Ectodermal cell (in vitro differentiated cells): Measurements from ENCODE around the gene CEP135.
"Not testable (repeated sequence)": the region's sequence is repeated elsewhere in the genome, so short reads cannot be mapped to it uniquely, and the experiment has no call there.

Source experiments
- H3K27ac ChIP-seq: 2 replicates; pipeline ENCODE4 v1.7.0; 2013; ENCODE audit warnings: mild to moderate bottlenecking, low read depth, low read length; ENCODE audit not compliant: insufficient read depth, poor library complexity, severe bottlenecking
- H3K27me3 ChIP-seq: 2 replicates; pipeline ENCODE4 v1.7.0; 2013; ENCODE audit warnings: mild to moderate bottlenecking, low read length; ENCODE audit not compliant: insufficient read depth, control insufficient read depth, poor library complexity, severe bottlenecking
- H3K36me3 ChIP-seq: one replicate; pipeline ENCODE4 v1.7.0; 2013; ENCODE audit warnings: low read length; ENCODE audit not compliant: control insufficient read depth, insufficient read depth
- H3K4me1 ChIP-seq: one replicate; pipeline ENCODE4 v1.7.0; 2013; ENCODE audit warnings: low read length; ENCODE audit not compliant: control insufficient read depth, insufficient read depth
- H3K4me3 ChIP-seq: 2 replicates; pipeline ENCODE4 v1.7.0; 2013; ENCODE audit warnings: low read depth, low read length, control low read depth; ENCODE audit not compliant: insufficient read depth
- H3K9me3 ChIP-seq: 2 replicates; pipeline ENCODE4 v1.7.0; 2013; ENCODE audit warnings: mild to moderate bottlenecking, low read length, moderate library complexity; ENCODE audit not compliant: control insufficient read depth
- WGBS, 2 experiments: methylation state at CpG; one replicate each; pipeline ENCODE4 v1.1.7; 2013; ENCODE audit warnings: missing lambda C conversion rate in 2 of 2; 5-methylcytosine and 5-hydroxymethylcytosine counted together

The CEP135 gene

DNA sequence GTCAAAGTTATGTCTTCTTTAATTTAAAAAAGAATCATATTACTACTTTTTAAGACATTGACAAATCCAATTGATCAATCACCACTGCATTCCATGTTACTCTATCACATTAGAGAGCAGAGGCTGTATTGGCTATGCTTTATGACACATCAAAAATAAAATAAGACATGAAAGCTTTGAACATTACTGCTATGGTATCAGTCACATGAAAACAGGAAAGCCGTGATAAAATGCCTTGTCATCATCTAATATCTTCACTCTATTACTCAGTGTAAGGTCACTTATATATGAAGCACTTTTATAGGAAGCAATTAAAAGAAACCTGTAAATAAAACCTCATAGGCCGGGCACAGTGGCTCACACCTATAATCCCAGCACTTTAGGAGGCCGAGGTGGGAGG is 27.7 kb upstream of the CEP135 start:
- H3K27ac ChIP-seq, result no peak overlapping the region
- H3K27me3 ChIP-seq, result no peaks in the 10 kb centered on the region
- H3K4me3 ChIP-seq, result no peak overlapping the region
- 91 to 92% methylated on average over 3 of the region's 3 CpGs for WGBS, 2 experiments
- no peaks in the 10 kb centered on the region for H3K36me3 ChIP-seq
- H3K4me1 ChIP-seq, result no peaks in the 10 kb centered on the region
- H3K9me3 ChIP-seq, result no peaks in the 10 kb centered on the region

DNA sequence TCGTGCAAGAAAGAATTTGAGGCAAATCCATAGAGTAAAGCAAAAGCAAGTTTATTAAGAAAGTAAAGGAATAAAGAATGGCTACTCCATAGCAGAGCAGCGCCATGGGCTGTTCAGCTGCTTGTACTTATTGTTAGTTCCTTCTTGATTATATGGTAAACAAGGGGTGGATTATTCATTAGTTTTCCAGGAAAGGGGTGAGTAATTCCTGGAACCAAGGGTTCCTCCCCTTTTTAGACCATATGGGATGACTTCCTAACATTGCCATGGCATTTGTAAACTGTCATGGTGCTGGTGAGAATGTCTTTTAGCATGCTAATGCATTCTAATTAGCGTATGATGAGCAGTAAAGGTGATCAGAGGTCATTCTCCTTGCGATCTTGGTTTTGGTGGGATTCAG is 23.5 kb upstream of the CEP135 start:
- Histone ChIP-seq H3K4me3 (no peak overlapping the region), H3K27me3 (no peaks in the 10 kb centered on the region), H3K9me3 (no peaks in the 10 kb centered on the region), H3K4me1 (no peaks in the 10 kb centered on the region), H3K27ac (no peak overlapping the region), H3K36me3 (no peaks in the 10 kb centered on the region)
- WGBS, 2 experiments, result 88 to 89% methylated on average over 4 of the region's 4 CpGs

DNA sequence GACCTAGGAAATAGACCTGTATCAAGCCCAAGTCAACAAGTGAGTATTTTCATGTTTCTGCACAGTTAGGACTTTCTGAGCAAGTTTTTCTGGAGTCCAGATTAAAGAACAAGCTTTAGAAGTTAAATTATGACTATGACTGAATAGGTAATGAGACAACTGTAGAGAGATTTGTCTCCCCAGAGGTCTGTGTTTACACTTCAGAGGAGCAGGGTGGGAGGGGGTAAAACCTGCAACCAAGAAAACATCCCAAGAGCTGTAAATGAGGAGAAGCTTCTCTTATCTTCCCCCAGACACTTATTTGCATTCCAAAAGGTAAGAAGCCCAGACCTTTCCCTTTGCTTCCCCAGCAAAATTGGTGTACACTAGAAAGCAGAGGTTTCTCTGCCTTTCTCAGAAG is 22.1 kb upstream of the CEP135 start:
- Histone ChIP-seq H3K27ac (no peak overlapping the region), H3K9me3 (no peaks in the 10 kb centered on the region), H3K4me1 (no peaks in the 10 kb centered on the region), H3K27me3 (no peaks in the 10 kb centered on the region), H3K36me3 (no peaks in the 10 kb centered on the region), H3K4me3 (no peak overlapping the region)

DNA sequence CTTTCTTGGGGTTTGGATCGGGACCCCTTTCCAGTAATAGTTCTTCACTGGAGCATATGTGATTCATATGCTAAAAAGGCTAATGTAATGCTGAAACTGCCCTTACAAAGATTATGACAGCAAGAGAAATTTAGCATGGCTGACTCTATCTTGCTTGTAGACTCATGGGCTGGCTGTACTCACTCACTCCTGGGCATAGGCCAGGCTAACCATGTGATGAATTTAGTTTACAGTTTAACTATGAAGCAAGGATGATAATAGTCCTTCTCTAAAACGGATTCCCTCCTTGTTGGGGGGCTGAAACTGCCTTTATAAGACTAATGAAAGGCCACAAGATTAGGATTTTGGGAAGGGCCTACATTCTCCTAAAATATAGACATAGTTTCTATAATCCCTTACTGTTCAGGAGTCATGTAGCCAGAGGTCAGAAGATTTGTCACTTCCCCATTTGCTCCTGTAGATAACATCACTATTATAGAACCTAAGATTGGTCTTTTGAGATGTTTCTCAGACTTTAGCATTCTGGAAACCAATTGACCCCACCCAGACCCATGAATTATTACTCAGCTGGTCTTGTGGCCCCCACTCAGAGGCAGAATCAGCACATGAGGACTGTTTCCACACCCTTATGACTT is 20.8 kb upstream of the CEP135 start:
- Histone ChIP-seq H3K4me1 (no peaks in the 10 kb centered on the region), H3K27me3 (no peaks in the 10 kb centered on the region), H3K9me3 (no peaks in the 10 kb centered on the region), H3K27ac (no peak overlapping the region), H3K4me3 (no peak overlapping the region), H3K36me3 (no peaks in the 10 kb centered on the region)
- WGBS, 2 experiments, result 94 to 100% methylated on average over 2 of the region's 2 CpGs

DNA sequence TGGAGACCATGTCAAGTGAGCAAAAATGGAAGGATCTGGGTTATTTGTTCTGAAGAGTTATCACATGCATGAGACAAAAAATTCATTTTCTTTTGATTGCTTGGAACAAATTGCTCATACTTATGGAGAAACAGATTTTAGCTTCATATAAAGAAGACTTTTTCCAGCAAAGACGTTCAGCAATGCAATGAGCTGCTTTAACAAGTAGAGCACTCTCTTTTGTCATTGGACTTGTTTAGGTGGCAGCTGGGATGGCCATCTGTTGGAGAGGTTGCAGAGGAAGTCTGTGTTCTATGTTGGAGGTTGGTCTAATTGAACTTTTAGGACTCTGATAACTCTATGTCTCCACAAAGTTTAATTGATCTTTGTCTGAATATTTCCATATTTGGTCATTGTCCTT is 19.9 kb upstream of the CEP135 start:
- H3K4me3 ChIP-seq, result no peak overlapping the region
- 89 to 92% methylated on average over 1 of the region's 1 CpG for WGBS, 2 experiments
- H3K9me3 ChIP-seq, result no peaks in the 10 kb centered on the region
- no peaks in the 10 kb centered on the region for H3K36me3 ChIP-seq
- H3K27me3 ChIP-seq, result no peaks in the 10 kb centered on the region
- H3K27ac ChIP-seq, result no peak overlapping the region
- no peaks in the 10 kb centered on the region for H3K4me1 ChIP-seq

DNA sequence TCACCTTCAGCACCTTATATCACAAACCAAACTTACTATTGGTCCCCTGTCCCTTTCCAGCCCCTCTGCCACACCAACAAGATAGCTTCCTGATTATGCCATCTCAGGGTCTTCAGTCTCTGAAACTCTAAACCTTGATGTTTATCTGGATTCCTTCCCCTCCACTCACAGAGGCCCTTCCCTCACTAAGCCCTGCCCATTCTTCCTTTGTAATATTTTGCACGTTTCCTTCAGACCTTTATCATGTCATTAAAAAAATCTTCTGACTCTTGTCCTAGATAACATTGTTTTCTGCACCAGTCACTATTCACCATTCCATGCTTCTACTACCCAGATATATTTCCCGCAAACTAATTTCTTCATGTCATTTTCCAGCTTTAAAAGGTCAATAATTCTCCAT is 17.7 kb upstream of the CEP135 start:
- WGBS, 2 experiments, result 75 to 83% methylated on average over 2 of the region's 2 CpGs
- H3K36me3 ChIP-seq, result no peaks in the 10 kb centered on the region
- H3K9me3 ChIP-seq, result no peaks in the 10 kb centered on the region
- no peak overlapping the region for H3K27ac ChIP-seq
- H3K4me3 ChIP-seq, result no peak overlapping the region
- no peaks in the 10 kb centered on the region for H3K4me1 ChIP-seq
- no peaks in the 10 kb centered on the region for H3K27me3 ChIP-seq

DNA sequence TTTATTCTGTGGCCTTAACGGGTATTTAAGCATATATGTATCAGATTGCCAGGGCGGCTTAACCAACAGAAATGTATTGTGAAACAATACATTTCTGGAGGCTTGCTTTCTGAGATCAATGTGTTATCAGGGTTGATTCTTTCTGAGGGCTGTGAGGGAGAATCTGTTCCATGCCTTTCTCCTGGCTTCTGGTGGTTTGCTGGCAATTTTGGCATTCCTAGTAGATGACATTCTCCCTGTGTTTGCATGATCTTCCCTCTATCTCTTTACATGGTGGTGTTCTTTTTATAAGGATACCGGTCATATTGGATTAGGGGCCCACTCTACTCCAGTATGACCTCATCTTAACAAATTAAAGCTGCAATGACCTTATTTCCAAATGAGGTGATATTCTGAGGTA is 16.9 kb upstream of the CEP135 start:
- no peaks in the 10 kb centered on the region for H3K36me3 ChIP-seq
- no peaks in the 10 kb centered on the region for H3K27me3 ChIP-seq
- no peaks in the 10 kb centered on the region for H3K4me1 ChIP-seq
- no peaks in the 10 kb centered on the region for H3K9me3 ChIP-seq
- no peak overlapping the region for H3K4me3 ChIP-seq
- H3K27ac ChIP-seq, result no peak overlapping the region
- 88 to 90% methylated on average over 2 of the region's 3 CpGs for WGBS, 2 experiments

DNA sequence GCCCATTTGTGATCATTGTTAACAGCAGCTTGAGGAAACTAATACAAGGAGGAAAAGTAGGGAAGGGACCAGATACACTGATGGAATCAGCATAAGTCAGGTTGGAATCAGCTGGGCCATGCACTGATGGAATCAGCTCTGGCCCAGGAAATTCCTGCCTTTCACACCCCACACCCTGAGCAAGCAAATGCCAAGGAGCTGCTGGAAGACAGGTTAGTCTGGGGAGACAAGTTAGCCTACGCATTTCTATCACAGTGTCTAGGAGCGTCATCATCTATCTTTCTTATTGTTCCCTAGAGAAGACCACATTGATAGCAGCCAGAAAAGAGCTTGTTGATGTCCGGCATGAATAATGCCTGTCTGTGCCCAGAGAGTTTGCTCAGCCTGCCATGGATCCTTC is 16.2 kb upstream of the CEP135 start:
- Histone ChIP-seq H3K9me3 (peaks cover 5% of the 10 kb centered on the region), H3K27ac (no peak overlapping the region), H3K36me3 (no peaks in the 10 kb centered on the region), H3K27me3 (no peaks in the 10 kb centered on the region), H3K4me1 (no peaks in the 10 kb centered on the region), H3K4me3 (no peak overlapping the region)
- WGBS, 2 experiments, result 96% methylated on average over 3 of the region's 3 CpGs

DNA sequence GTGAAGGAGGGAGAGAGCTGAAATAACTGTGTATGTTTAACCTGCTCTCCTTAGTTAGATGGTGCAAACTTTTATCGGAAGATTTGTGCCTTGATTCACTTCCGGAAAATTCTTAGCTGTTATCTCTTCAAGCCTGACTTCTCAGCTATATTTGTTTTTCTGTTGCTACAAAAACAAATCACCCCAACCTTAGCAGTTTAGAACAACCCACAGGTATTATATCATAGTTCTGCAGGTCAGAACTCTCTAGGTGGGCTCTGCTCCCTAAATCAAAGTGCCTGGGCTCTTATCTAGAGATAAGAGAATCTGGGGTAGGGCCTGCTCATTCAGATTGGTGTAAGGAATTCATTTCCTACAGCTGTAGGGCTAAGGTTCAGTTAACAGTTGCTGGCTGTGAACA is 15.1 kb upstream of the CEP135 start:
- no peaks in the 10 kb centered on the region for H3K36me3 ChIP-seq
- no peak overlapping the region for H3K27ac ChIP-seq
- no peaks in the 10 kb centered on the region for H3K27me3 ChIP-seq
- no peaks in the 10 kb centered on the region for H3K4me1 ChIP-seq
- H3K4me3 ChIP-seq, result no peak overlapping the region
- 90 to 97% methylated on average over 2 of the region's 2 CpGs for WGBS, 2 experiments
- peaks cover 5% of the 10 kb centered on the region for H3K9me3 ChIP-seq

DNA sequence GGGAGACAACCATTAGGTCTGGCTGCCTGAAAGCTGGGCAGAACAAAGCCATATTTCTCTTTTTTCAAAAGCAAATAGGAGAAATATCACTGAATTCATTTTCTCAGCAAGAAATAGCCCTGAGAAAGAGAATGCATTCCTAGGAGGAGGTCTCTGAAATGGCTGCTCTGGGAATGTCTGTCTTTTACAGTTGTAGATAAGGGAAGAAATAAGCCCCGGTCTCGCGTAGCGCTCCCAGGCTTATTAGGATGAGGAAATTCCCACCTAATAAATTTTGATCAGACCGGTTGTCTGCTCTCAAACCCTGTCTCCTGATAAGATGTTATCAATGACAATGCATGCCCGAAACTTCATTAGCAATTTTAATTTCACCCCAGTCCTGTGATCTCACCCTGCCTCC is 12.8 kb upstream of the CEP135 start:
- not testable (repeated sequence) for H3K9me3 ChIP-seq, H3K4me1 ChIP-seq, H3K4me3 ChIP-seq, H3K27me3 ChIP-seq, H3K36me3 ChIP-seq, H3K27ac ChIP-seq
- 96 to 98% methylated on average over 4 to 5 of the region's 6 CpGs for WGBS, 2 experiments

DNA sequence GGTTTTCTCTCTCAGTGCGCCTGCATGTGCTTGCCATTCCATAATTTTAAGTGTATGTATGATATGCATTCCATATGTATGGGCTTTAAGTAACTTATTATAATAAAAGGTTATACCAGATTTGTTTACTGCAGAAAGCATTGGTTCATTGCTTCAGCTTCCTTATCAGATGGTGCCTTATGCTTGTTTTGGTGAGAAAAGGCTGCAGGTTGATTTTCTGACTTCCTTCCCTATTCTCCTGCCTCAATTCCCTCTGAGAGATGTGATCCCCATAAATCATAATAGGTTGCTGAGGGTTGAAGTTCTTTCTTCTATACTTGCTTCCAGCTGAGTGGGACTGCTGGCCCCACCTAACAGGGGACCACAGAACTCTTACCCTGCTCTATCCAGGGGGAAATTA is 10.3 kb upstream of the CEP135 start:
- Histone ChIP-seq H3K9me3 (peaks cover 5% of the 10 kb centered on the region), H3K27me3 (no peaks in the 10 kb centered on the region), H3K27ac (no peak overlapping the region), H3K4me3 (no peak overlapping the region), H3K4me1 (no peaks in the 10 kb centered on the region), H3K36me3 (no peaks in the 10 kb centered on the region)
- no CpG with 5 or more reads among the region's 1 CpG for WGBS, 2 experiments
